ENCODE data around the gene ABCC3.

ABCC3 gene

GRCh38 chr17:50728881-50729765 is 94.4 kb downstream of the ABCC3 start:
- TF ChIP-seq POLR2AphosphoS5 (IDR thresholded peaks at IDR 0.05; ENCODE audit: low read depth) (no peak), CTCF (IDR thresholded peaks at IDR 0.05; ENCODE audit: insufficient read depth, low read length) (no peak), GABPA (IDR thresholded peaks at IDR 0.05; ENCODE audit: low read depth) (no peak), SPI1 (IDR thresholded peaks at IDR 0.05; ENCODE audit: borderline replicate concordance, low read depth) (no peak)
- TF ChIP-seq, protein P1, sequence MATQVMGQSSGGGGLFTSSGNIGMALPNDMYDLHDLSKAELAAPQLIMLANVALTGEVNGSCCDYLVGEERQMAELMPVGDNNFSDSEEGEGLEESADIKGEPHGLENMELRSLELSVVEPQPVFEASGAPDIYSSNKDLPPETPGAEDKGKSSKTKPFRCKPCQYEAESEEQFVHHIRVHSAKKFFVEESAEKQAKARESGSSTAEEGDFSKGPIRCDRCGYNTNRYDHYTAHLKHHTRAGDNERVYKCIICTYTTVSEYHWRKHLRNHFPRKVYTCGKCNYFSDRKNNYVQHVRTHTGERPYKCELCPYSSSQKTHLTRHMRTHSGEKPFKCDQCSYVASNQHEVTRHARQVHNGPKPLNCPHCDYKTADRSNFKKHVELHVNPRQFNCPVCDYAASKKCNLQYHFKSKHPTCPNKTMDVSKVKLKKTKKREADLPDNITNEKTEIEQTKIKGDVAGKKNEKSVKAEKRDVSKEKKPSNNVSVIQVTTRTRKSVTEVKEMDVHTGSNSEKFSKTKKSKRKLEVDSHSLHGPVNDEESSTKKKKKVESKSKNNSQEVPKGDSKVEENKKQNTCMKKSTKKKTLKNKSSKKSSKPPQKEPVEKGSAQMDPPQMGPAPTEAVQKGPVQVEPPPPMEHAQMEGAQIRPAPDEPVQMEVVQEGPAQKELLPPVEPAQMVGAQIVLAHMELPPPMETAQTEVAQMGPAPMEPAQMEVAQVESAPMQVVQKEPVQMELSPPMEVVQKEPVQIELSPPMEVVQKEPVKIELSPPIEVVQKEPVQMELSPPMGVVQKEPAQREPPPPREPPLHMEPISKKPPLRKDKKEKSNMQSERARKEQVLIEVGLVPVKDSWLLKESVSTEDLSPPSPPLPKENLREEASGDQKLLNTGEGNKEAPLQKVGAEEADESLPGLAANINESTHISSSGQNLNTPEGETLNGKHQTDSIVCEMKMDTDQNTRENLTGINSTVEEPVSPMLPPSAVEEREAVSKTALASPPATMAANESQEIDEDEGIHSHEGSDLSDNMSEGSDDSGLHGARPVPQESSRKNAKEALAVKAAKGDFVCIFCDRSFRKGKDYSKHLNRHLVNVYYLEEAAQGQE (IDR thresholded peaks at IDR 0.05; ENCODE audit: insufficient replicate concordance, low read depth): no peak
- H3K27me3 ChIP-seq (ENCODE audit: insufficient read depth, poor library complexity, severe bottlenecking): no peaks in the 10 kb centered on the region
- no peak for DNase-seq (ENCODE audit: low read depth in 1 of 2, low spot score in 1 of 2)
- H3K4me3 ChIP-seq (replicated peaks; ENCODE audit: insufficient read depth, low read length): no peak overlapping the region
- H3K27ac ChIP-seq (replicated peaks): no peak overlapping the region

- no peak for DNase-seq (ENCODE audit: low read depth in 1 of 2, low spot score in 1 of 2)
- TF ChIP-seq SPI1 (IDR thresholded peaks at IDR 0.05; ENCODE audit: borderline replicate concordance, low read depth) (no peak), GABPA (IDR thresholded peaks at IDR 0.05; ENCODE audit: low read depth) (no peak)
- TF ChIP-seq, protein P1 (IDR thresholded peaks at IDR 0.05; ENCODE audit: insufficient replicate concordance, low read depth): no peak
- H3K27ac ChIP-seq (replicated peaks): no peak overlapping the region
- H3K4me3 ChIP-seq (replicated peaks; ENCODE audit: insufficient read depth, low read length): no peak overlapping the region
- no peaks in the 10 kb centered on the region for H3K27me3 ChIP-seq (ENCODE audit: insufficient read depth, poor library complexity, severe bottlenecking)
These were observed 97.1 kb downstream of the ABCC3 start for GRCh38 chr17:50731575-50732460.

DNA sequence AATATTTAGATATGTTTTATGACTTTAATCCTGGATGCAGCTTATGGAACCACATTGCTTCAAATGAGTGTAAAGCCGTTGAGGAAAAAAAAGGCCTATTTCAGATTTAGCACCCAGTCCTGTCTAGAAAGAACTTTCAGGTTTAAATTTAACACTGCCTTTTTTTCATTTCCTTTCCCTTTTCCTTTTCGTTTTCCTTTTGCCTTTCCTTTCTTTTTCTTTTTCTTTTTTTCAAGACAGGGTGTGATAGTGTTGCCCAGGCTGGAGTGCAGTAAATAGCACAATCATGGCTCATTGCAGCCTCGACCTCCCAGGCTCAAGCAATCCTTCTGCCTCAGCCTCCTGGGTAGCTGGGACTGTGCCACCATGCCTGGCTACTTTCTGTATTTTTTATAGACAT is 100.6 kb downstream of the ABCC3 start:
- Histone ChIP-seq H3K4me3 (replicated peaks; ENCODE audit: insufficient read depth, low read length) (no peak overlapping the region), H3K27me3 (ENCODE audit: insufficient read depth, poor library complexity, severe bottlenecking) (no peaks in the 10 kb centered on the region), H3K27ac (replicated peaks) (no peak overlapping the region)
- no peak for DNase-seq (ENCODE audit: low read depth in 1 of 2, low spot score in 1 of 2)
- TF ChIP-seq, protein P1 (IDR thresholded peaks at IDR 0.05; ENCODE audit: insufficient replicate concordance, low read depth): no peak
- TF ChIP-seq CTCF (IDR thresholded peaks at IDR 0.05; ENCODE audit: insufficient read depth, low read length): no peak
- no peak for TF ChIP-seq POLR2AphosphoS5 (IDR thresholded peaks at IDR 0.05; ENCODE audit: low read depth)
- no peak for TF ChIP-seq GABPA (IDR thresholded peaks at IDR 0.05; ENCODE audit: low read depth)
- TF ChIP-seq SPI1 (IDR thresholded peaks at IDR 0.05; ENCODE audit: borderline replicate concordance, low read depth): no peak

All from HL-60 (cell line).